Esophagus squamous epithelium (tissue), 4 donors: ENCODE data around the gene ERVK3-1.
"Not testable (repeated sequence)": the region's sequence is repeated elsewhere in the genome, so short reads cannot be mapped to it uniquely, and the experiment has no call there.

ENCODE experiments used
- CTCF ChIP-seq, 6 experiments: fragments of 450-650 bp in 4 of 6; fragments of 200-600 bp in 2 of 6; sonication (generic) in 2 of 6; IDR thresholded peaks; one replicate each; pipeline ENCODE4 v1.5.1; 2016 to 2019; ENCODE audit warnings: antibody characterized with exemption in 6 of 6, mild to moderate bottlenecking in 4 of 6, moderate library complexity in 4 of 6
- POLR2A ChIP-seq, 4 donors: fragments of 450-650 bp; IDR thresholded peaks; one replicate each; pipeline ENCODE4 v1.6.1; 2017; ENCODE audit warnings: antibody characterized with exemption in 4 of 4, mild to moderate bottlenecking in 4 of 4, moderate library complexity in 3 of 4

- TF ChIP-seq CTCF, POLR2A (IDR thresholded peaks at IDR 0.05): not testable (repeated sequence)
Measured at GRCh38 chr19:58258259-58258658, 46.9 kb upstream of the ERVK3-1 start.
